ENCODE data around the gene DBN1. TPM values are rescaled to one million over a fixed set of nuclear protein-coding genes. Genes with fewer than 3 reads are reported as not detected.

The DBN1 gene
- total RNA-seq, 3 donors from 2014 or later: 12.1 to 61.8 (median 17.2) TPM

DNA sequence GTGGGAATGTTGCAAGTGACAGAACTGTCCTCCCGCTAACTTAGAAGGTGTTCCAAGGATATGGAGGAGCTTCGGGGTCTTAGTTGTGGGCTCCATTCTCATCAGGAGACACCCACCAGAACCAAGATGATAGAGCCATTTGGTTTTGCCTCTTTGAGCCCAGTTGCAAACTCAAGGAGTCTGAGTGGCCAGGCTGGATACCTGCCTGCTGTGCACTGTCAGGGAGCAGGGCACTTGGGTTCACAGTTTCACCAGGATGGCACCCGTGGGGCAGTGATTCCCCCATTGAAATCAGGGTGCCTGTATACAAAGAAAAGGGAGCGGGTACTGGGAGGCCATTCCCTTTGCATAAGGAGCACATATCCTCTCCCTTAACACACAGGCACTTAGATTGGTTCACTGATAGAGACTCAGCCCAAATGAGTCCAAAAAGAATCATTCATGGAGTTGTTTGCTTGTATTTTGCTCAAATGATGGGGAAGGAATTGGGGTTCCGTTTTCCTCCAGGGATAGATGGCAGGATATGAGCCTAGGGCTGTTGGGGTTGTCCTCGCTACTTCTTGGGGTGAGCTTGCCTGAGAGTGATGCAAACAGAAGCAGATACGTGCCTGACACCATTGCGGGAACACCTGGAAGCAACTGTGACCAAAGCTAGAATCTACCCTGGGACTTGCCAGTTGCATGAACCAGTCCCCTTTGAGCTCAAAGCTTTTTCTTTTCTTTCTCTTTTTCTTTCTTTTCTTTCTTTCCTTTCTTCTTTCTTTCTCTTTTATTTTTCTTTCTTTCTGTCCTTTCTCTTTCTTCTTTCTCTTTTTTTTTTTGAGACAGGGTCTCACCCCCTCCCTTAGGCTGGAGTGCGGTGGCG lies 28.1 kb downstream of the DBN1 start:
- Histone ChIP-seq H3K4me3 (no peak overlapping the region), H3K4me1 (ENCODE audit: low read depth) (peaks cover 21% of the 10 kb centered on the region), H3K9me3 (no peaks in the 10 kb centered on the region), H3K36me3 (ENCODE audit: low read depth) (no peaks in the 10 kb centered on the region)
- intact Hi-C loops (cut with DNase I, micrococcal nuclease): no loop called here
- DNase-seq (no peak), ATAC-seq (no peak)
- TF ChIP-seq, protein P1, sequence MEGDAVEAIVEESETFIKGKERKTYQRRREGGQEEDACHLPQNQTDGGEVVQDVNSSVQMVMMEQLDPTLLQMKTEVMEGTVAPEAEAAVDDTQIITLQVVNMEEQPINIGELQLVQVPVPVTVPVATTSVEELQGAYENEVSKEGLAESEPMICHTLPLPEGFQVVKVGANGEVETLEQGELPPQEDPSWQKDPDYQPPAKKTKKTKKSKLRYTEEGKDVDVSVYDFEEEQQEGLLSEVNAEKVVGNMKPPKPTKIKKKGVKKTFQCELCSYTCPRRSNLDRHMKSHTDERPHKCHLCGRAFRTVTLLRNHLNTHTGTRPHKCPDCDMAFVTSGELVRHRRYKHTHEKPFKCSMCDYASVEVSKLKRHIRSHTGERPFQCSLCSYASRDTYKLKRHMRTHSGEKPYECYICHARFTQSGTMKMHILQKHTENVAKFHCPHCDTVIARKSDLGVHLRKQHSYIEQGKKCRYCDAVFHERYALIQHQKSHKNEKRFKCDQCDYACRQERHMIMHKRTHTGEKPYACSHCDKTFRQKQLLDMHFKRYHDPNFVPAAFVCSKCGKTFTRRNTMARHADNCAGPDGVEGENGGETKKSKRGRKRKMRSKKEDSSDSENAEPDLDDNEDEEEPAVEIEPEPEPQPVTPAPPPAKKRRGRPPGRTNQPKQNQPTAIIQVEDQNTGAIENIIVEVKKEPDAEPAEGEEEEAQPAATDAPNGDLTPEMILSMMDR (IDR thresholded peaks at IDR 0.05): no peak

DNA sequence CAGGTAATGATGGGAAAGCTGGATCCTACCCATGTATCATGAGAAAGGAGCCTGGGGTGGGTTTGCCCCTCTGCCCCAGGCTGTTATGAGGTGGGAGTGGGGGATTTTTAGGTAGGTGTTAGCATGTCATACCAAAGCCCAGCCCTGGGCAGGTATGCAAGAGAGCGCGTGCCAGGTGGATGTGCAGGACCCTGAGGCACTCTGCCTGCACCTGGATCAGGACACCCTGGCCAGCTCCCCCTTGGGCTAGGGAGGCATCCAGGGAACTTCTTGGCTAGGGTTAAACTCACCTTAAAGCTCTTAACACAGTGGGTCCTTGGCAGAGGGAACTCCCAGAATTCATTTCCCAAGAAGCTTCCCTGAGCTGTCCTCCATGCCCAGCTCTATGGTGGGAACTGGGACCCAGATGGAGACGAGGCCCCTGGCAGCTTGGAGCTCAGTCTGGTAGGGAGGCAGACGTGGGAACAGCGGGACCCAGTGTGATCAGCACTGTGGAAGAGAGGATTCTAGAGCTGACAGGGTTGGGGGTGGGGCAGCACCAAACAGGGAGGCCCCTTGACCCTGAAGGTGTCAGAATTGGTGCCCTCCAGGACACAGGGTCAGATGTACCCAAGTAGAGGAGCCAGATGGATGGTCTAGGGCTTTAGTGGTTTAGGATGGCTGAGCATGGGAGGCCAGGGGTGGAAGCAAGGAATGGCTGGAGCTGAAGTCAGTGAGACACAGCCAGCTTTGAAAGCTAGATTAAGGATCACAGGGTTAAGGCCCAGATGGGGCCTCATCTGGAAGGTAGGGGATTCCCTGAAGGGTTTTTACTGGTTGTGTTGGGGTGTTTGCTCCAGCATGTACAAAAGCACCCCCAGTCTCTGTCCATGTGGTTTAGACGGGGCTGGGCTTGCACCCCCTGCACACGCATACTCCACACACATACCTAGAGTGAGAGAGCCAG lies 29.1 kb downstream of the DBN1 start:
- no peak for ATAC-seq
- TF ChIP-seq, protein P1 (IDR thresholded peaks at IDR 0.05): no peak
- intact Hi-C loops (cut with DNase I, micrococcal nuclease): no loop called here
- peak in 1 of 3 donors; percentile 49 for DNase-seq
- Histone ChIP-seq H3K36me3 (ENCODE audit: low read depth) (no peaks in the 10 kb centered on the region), H3K4me3 (no peak overlapping the region), H3K4me1 (ENCODE audit: low read depth) (peaks cover 21% of the 10 kb centered on the region), H3K9me3 (no peaks in the 10 kb centered on the region)

DNA sequence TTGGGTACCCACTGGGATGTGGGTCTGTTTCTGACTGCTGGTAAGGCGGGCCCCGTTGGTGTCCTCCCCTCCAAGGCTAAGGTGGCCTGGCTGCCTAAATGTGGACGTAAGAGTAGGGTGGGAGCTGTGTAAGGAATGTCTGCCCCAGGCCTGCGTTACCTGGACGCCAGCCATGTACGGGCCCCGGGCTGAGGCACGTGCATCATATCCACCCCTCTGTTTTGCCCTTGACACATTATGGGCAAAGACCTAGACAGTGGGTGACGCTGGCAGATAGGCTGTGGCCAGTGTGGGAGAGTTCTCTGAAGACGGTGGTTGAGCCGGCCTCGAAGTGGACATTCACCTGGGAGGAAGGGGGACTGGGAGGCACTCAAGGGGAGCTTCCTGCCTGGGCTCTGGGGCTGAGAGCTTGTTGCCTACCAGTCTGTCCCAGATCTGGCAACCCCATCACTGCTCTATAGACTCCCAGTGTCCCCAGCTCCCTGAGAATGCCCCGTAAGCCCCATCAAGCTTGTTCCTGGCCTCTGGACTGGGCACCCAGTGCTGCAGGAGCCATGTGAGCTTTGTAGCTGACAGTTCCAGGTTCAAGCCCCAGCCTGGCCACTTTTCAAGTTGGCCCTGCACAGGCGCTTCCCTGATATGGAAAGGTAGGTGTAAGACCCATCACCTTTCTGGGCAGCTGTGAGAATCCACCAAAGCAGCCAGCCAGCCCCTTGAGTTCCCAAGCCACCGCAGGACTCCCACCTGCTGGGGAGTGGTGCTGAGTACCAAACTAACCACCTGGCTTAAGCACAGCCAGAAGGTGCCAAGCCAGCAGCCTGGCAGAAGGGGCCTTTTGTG lies 30.1 kb downstream of the DBN1 start:
- TF ChIP-seq, protein P1 (IDR thresholded peaks at IDR 0.05): no peak
- DNase-seq (peak in 1 of 3 donors; percentile 37), ATAC-seq (no peak)
- H3K4me1 ChIP-seq (ENCODE audit: low read depth): peaks cover 21% of the 10 kb centered on the region
- H3K4me3 ChIP-seq: no peak overlapping the region
- H3K9me3 ChIP-seq: no peaks in the 10 kb centered on the region
- no peaks in the 10 kb centered on the region for H3K36me3 ChIP-seq (ENCODE audit: low read depth)
- intact Hi-C loops (cut with DNase I, micrococcal nuclease): no loop called here

DNA sequence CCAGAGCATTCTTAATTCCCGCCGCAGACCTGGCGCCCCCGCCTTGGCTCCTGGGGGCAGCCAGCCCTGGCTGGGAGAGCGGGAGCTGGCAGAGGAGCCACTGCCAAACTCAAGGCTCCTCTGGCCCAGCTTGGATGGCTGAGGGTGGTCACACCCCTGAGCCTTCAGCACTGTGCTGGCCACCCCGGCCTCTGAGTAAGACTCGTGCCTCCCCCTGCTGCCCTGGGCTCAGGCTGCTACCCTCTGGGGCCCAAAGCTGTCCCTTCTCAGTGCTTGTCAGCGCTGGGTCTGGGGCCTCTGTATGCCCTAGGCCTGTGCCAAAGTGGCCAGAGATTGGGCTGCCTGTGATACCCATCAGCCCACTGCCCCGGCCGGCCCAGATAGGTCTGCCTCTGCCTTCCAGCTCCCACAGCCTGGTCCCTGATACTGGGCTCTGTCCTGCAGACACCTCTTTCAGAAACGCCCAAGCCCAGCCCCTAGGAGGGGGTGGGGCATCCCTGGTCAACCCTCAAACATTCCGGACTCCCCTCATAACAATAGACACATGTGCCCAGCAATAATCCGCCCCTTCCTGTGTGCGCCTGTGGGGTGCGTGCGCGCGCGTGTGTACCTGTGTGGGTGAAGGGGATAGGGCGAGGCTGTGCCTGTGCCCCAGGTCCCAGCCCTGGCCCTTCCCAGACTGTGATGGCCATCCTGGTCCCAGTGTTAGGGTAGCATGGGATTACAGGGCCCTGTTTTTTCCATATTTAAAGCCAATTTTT lies 31.2 kb downstream of the DBN1 start:
- ATAC-seq (no peak), DNase-seq (peak in 1 of 3 donors; percentile 45)
- Histone ChIP-seq H3K4me1 (ENCODE audit: low read depth) (peaks cover 13% of the 10 kb centered on the region), H3K9me3 (no peaks in the 10 kb centered on the region), H3K36me3 (ENCODE audit: low read depth) (no peaks in the 10 kb centered on the region), H3K4me3 (no peak overlapping the region)
- TF ChIP-seq, protein P1 (IDR thresholded peaks at IDR 0.05): no peak
- intact Hi-C loops (cut with DNase I, micrococcal nuclease): no loop called here
